HG02938 (cell line): Measurements from ENCODE around the gene PMM1.
"Not testable (repeated sequence)": the region's sequence is repeated elsewhere in the genome, so short reads cannot be mapped to it uniquely, and the experiment has no call there.

Experiments
- ATAC-seq: cut with Tn5 transposase; IDR thresholded peaks from one replicate; pipeline ENCODE4 v1.9.1; 2021; ENCODE audit warnings: mild to moderate bottlenecking, moderate library complexity; ENCODE audit not compliant: unreplicated experiment

PMM1 gene

GRCh38 chr22:41564563-41564962, 25.1 kb downstream of the PMM1 start:
- ATAC-seq, result no peak

- ATAC-seq, result no peak
Measured at GRCh38 chr22:41563051-41563711, 26.5 kb downstream of the PMM1 start.

GRCh38 chr22:41562461-41562860, 27.2 kb downstream of the PMM1 start:
- no peak for ATAC-seq

DNA sequence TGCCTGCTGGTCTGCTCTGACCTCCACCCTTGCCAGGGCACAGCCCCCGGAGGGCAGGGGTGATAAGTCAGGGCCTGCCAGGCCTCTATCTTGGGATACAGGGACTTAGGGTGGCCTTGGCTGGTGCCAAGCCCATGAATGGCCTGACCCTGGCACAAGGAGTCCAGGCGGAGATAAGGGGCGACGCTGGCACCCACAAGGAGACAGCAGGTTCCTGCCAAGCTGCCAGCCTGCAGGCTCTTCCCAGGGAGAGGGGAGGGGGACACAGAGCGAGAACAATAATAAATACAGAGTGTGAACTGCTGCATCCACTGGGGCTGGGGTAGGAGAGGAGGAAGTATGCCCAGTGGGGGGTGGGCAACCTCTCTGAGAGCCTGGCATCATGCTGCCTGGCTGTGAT, 27.9 kb downstream of the PMM1 start:
- ATAC-seq, result no peak

GRCh38 chr22:41561335-41561734, 28.3 kb downstream of the PMM1 start:
- ATAC-seq, result no peak

- no peak for ATAC-seq
Measured at GRCh38 chr22:41560095-41560471, 29.6 kb downstream of the PMM1 start.

- ATAC-seq, result not testable (repeated sequence)
Measured at GRCh38 chr22:41558241-41558630, 31.4 kb downstream of the PMM1 start.

DNA sequence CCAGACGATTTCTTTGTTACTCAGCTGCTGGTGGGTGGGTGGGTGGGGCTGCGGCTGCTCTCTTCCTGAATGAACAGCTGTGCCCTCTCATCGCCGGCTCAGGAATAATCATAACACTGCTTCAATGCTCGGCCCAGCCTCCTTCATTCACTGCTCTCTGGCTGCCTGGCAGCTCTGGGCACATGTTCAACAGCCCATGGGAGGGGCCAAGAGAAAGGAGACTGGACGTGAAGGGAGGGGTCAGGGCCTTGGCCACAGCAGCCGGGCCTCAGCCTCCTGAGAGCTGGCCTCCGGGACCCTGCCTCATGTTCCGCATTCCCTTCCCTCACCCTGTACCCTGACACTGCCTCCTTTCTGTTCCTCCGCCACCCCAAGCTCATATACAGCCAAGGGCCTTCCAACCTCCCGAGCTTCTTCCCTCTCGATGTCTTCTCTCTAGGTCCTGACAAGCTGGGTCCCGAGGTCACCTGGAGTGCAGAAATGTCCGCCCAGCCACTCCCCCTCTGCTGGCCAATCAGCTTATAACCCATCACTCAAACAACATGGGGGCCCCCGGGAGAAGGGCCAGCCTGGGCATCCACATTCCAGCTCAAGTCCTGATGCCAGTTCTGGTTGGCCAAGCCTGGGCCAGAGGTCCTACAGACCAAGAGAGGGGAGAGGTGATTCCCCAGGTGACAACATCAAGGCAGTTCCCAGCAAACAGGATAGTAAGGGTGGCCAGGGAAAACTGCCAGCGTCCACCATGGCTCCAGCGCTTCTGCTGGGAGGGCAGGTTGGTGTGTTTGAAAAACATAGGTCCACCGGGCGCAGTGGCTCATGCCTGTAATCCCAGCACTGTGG, 32.0 kb downstream of the PMM1 start:
- ATAC-seq, result no peak

DNA sequence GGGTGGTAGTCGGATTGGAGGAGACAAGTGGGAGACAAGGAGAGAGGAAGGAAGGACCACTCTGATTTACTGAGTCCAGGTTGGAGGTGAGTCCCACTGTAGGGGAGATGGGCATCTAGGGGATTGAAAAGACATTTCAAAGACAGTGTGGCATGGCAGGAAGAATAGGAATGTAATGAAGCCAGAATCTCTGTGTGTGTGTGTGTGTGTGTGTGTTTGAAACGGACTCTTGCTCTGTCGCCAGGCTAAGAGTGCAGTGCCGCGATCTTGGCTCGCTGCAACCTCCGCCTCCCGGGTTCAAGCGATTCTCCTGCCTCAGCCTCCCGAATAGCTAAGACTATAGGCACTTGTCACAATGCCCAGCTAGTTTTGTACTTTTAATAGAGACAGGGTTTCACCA, 33.1 kb downstream of the PMM1 start:
- ATAC-seq, result no peak

DNA sequence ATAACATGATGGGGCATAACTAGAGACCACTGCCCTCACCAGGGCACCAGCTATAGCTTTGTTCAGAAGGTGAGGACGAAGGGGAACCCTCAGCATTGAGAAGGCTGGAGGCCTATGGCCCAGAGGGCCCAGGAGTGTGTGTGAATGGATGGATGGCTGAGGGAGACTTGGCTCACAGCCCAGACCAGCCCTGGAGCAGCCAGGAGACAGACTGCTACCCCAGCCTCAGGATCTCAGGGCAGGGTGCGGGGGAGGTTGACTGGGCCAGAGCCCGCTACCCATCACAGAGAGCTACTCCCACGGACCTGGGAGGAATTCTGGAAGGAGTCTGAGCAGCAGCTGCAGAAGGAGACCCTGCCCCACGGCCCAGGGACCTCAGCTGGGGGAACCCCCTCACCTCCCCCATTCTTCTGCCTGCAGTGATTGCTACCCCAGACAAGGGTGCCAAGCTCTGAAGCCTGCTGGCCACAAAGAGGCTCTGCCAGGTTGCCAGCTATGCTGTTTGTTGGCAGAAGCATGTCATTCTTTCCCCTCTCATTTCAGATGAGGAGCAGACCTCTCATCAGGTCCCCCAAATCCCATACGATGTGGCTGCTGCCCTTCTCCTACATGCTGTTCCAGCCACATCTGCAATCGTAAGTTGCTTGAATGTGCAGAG, 34.2 kb downstream of the PMM1 start:
- ATAC-seq, result no peak

DNA sequence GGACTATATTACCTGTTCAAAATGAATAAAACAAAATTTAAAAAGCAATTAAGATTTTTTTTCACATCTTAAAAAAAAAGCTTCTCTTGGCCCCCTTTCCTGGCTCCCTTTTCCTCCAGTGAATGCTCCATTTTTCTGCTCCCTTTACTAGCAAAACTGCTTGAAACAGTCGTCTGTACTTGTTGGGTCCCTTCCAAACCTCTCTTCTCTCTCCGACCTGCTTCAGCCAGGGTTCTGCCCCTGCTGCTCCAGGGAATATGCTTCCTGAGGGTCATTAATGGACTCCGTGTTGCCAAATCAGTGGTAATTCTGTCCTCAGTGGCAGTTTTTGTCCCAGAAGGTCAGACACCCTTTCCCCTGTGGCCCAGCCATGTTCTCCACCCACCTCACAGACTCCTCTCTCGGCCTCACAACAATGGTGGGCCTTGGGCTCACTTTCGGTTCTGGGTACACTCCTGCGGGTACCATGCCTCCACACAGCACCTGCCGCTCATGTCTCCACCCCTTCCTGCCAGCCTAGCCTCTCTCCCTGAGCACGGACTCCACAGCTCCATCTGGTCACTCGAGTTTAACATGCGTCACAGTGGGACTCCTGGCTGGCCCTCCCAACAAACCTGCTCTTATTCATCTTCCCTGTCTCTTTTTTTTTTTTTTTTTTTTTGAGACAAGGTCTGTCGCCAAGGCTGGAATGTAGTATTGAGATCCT, 37.6 kb downstream of the PMM1 start:
- ATAC-seq, result no peak

DNA sequence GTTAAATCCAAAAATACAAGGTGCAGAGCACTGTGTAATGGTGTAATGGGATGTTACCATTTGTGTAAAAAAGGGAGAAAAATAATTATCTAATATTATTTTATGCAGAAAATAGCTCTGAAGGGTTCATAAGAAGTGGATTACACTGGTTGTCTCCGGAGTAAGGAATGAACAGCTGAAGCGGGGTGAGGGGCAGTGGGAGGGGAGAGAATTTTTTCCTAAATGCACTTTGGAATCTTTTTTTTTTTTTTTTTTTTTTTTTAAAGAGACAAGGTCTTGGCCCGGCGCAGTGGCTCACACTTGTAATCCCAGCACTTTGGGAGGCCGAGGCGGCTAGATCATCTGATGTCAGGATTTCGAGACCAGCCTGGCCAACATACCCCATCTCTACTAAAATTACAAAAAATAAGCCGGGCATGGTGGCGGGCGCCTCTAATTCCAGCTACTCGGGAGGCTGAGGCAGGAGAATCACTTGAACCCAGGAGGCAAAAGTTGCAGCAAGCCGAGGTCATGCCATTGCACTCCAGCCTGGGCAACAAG, 38.6 kb downstream of the PMM1 start:
- ATAC-seq, result no peak

DNA sequence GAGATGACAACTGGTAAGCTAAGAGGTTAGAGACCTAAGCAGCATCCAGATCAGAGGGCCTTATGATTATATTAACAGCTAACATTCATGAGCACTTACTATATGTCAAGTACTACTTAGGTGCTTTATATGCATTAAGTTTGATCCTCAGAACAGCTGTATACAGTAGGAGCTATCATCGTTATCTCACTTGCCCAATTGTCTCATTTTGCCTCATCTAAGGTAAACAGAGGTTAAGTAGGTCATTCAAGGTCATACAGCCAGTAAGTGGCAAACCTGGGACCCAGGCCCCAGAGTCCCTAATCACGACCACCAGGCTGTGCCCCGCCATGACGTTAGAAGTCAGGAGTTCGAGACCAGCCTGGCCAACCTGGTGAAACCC, 40.8 kb downstream of the PMM1 start:
- ATAC-seq, result no peak

DNA sequence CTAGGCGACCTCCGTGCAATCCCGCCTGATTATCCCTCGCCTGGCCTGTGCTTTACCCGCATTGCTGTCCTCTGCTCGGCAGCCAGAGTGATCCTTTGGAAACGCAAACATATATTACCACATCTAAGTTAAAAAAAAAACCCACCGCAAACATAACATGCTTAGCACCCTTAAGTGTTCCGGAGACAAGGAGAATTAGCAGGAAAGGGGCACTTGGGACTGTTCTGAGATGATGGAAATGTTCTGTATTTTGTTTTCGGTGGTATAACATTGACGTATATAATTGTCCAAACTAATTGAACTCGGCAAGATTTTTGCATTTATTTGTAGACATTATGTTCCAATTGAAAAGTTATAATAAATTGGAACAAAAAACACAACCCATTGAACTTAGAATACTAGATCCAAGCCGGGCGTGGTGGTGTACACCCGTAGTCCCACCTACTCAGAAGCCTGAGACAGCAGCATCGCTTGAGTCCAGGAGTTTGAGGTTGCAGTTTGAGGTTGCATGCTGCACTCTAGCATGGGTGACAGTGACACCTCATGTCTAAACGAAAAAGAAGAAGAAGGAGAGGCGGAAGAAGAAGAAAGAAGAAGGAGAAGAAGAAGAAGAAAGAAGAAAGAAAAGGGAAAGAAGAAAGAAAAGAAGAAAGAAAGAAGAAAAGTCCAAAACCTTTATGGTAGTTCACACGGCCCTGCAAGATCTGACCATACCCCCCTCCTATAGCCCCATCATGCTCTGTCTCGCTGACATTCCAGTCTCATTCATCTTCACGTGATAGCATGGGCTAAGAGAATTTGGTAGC, 44.8 kb downstream of the PMM1 start:
- no peak for ATAC-seq

GRCh38 chr22:41543854-41544670, 45.6 kb downstream of the PMM1 start, which contains the start of gene POLR3H:
TSS of gene POLR3H (minus strand) at chr22:41544470. CDS start at chr22:41544101, 369 bp downstream.
- peak; percentile 85 for ATAC-seq

DNA sequence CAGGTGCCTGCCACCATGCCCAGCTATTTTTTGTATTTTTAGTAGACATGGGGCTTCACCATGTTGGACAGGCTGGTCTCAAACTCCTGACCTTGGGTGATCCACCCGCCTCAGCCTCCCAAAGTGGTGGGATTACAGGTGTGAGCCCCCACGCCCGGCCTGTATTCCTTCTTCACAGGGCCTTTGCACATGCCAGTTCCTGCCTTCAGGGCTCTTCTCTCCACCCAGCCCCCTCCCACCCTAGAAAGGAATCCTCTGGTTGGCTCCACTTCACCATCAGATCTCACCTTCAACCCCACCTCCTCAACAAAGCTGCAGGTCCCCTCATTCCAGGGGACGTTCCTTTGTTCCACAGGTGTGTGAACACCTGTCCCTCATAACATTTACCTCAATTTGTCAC, 47.4 kb downstream of the PMM1 start:
- no peak for ATAC-seq

DNA sequence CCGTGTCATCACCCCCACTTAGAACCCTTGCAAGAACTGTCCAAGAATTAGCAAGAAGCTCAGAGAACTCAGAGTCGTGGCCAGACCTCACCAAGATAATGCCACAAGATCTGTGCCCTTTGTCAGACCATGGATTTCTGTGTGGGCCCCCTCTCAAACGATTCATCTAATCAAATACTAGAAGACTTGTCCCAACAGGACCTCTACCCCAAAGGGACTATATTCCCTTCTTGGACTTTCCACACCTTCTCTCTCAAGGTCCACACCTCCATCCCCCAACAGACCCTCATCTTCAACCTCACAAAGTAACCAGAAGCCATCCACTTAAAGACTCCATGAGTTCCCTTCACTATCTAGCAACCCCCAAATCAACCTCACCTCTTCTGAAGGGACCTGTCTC, 48.2 kb downstream of the PMM1 start:
- no peak for ATAC-seq

DNA sequence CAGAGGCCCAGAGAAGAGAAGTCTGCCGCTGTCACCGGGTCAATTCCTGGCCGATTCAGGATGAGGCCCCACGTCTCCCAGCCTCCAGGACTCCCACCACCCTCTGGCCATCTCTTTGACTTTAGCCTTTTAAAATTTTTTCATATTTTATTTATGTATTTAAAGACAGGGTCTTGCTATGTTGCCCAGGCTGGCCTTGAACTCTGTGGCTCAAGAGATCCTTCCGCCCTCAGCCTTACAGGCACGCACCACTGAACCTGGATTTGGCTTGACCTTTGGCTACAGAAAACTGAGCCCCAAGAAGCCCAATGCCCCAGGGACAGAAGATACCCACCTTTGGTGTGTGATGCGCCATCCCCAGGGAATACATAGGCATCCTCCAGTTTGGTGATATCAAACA, 49.3 kb downstream of the PMM1 start:
- ATAC-seq, result no peak

GRCh38 chr22:41540006-41540315, 49.7 kb downstream of the PMM1 start:
- ATAC-seq, result no peak
